HUES6 (cell line): ENCODE results near the gene TET3.

ENCODE experiments used
- H3K27ac ChIP-seq: 2 replicates; pipeline ENCODE4 v1.7.0; 2013; ENCODE audit warnings: low read depth, mild to moderate bottlenecking, low read length, inconsistent platforms
- H3K27me3 ChIP-seq: 2 replicates; pipeline ENCODE4 v1.6.1; 2013; ENCODE audit warnings: low read length; ENCODE audit not compliant: control insufficient read depth, insufficient read depth
- H3K36me3 ChIP-seq: 2 replicates; pipeline ENCODE4 v1.6.1; 2013; ENCODE audit warnings: low read length; ENCODE audit not compliant: control insufficient read depth, insufficient read depth
- H3K4me1 ChIP-seq: 2 replicates; pipeline ENCODE4 v1.6.1; 2013; ENCODE audit warnings: low read length; ENCODE audit not compliant: control insufficient read depth, insufficient read depth
- H3K4me3 ChIP-seq: 2 replicates; pipeline ENCODE4 v1.5.1; 2013; ENCODE audit warnings: low read depth, low read length
- H3K9ac ChIP-seq: one replicate; pipeline ENCODE4 v1.6.1; 2013; ENCODE audit warnings: mild to moderate bottlenecking, low read length
- H3K9me3 ChIP-seq: 2 replicates; pipeline ENCODE4 v1.6.1; 2013; ENCODE audit warnings: low read depth, low read length; ENCODE audit not compliant: control insufficient read depth, insufficient read depth

Gene TET3

DNA sequence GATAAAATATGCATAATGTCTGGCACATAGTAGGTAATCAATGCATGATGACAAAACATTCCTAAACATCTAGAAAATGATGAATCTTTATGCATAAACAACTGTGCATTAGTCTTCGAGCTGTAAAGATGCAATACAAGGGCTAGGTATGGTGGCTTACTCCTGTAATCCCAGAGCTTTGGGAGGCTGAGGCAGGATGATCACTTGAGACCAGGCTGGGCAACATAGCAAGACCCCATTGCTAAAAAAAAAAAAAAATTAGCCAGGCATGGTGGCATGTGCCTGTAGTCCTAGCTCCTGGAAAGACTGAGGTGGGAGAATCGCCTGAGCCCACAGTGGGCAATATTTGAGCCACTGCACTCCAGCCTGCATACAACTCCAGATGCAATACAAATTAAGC, 5.3 kb downstream of the TET3 start:
- Histone ChIP-seq H3K4me1 (peaks cover 31% of the 10 kb centered on the region), H3K27ac (no peak overlapping the region), H3K27me3 (peaks cover 19% of the 10 kb centered on the region; the same call in 1 of the 2 replicates), H3K4me3 (no peak overlapping the region), H3K9ac (no peak overlapping the region), H3K36me3 (peaks cover 3% of the 10 kb centered on the region; the same call in 1 of the 2 replicates), H3K9me3 (no peaks in the 10 kb centered on the region)

DNA sequence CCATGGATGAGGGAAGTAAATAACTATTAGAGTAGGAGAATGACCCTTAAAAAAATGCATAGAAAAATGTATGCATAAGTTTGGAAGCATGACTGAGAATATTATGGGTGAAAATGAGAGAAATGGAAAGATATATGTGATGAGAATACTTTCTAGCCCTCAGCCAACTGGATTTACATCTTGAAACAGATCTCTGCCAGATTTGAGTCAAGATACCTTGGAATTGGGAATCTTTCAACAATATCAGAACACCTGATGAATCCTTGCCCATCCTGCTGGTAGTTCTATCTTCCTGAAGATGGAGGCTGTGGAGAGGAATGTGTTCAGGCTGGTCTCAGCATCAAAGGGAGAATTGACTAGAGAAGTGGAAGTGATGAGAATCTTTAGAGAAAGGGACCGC, 5.8 kb downstream of the TET3 start:
- Histone ChIP-seq H3K4me1 (peaks cover 37% of the 10 kb centered on the region), H3K9ac (no peak overlapping the region), H3K4me3 (no peak overlapping the region), H3K27me3 (peaks cover 19% of the 10 kb centered on the region; the same call in 1 of the 2 replicates), H3K36me3 (peaks cover 3% of the 10 kb centered on the region; the same call in 1 of the 2 replicates), H3K9me3 (no peaks in the 10 kb centered on the region), H3K27ac (no peak overlapping the region)

- Histone ChIP-seq H3K27me3 (peaks cover 5% of the 10 kb centered on the region; the same call in 1 of the 2 replicates), H3K9me3 (no peaks in the 10 kb centered on the region), H3K9ac (no peak overlapping the region), H3K4me3 (no peak overlapping the region), H3K4me1 (peaks cover 27% of the 10 kb centered on the region), H3K36me3 (peaks cover 3% of the 10 kb centered on the region; the same call in 1 of the 2 replicates), H3K27ac (no peak overlapping the region)
Observed at GRCh38 chr2:73992036-73992435, 7.3 kb downstream of the TET3 start.

- peaks cover 15% of the 10 kb centered on the region for H3K4me1 ChIP-seq
- no peaks in the 10 kb centered on the region for H3K27me3 ChIP-seq
Observed at GRCh38 chr2:73993376-73993775, 8.7 kb downstream of the TET3 start.

GRCh38 chr2:73993778-73994177, 9.1 kb downstream of the TET3 start:
- no peak overlapping the region for H3K9ac ChIP-seq
- no peak overlapping the region for H3K4me3 ChIP-seq
- no peaks in the 10 kb centered on the region for H3K27me3 ChIP-seq
- no peaks in the 10 kb centered on the region for H3K9me3 ChIP-seq
- peaks cover 3% of the 10 kb centered on the region; the same call in 1 of the 2 replicates for H3K36me3 ChIP-seq
- H3K4me1 ChIP-seq, result peaks cover 12% of the 10 kb centered on the region
- H3K27ac ChIP-seq, result no peak overlapping the region

More at GRCh38 chr2:73993376-73993775, 8.7 kb downstream of the TET3 start:
- peaks cover 3% of the 10 kb centered on the region; the same call in 1 of the 2 replicates for H3K36me3 ChIP-seq
- no peak overlapping the region for H3K4me3 ChIP-seq
- no peak overlapping the region for H3K27ac ChIP-seq
- no peaks in the 10 kb centered on the region for H3K9me3 ChIP-seq
- H3K9ac ChIP-seq, result no peak overlapping the region

- Histone ChIP-seq H3K27me3 (no peaks in the 10 kb centered on the region), H3K4me1 (peaks cover 9% of the 10 kb centered on the region), H3K27ac (no peak overlapping the region)
Observed at GRCh38 chr2:73994178-73994831, 9.6 kb downstream of the TET3 start.

DNA sequence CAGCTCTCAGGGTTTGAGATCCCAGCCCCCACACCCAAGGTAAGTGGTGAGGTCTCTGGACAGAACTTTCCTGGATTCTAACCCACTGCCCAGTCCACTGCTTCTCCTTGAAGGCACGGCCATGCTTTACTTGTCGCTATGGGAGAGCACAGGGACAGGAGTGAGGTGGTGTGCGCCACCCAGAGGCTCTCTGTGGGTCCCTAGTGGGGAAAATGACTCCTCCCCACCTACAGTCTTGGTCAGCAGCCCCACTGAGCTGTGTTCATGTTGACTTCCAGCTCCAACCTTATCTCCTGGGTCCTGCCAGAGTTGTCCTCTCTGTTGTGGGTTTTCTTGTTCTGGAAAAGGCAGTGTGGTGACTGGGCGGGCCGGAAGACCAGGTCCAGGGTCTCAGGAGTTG, 11.1 kb downstream of the TET3 start:
- Histone ChIP-seq H3K27me3 (peaks cover 7% of the 10 kb centered on the region), H3K4me1 (peaks cover 24% of the 10 kb centered on the region), H3K4me3 (no peak overlapping the region), H3K36me3 (0 out of 2 replicates have a peak, but pooled peaks cover 3% of the 10 kb centered on the region), H3K9me3 (no peaks in the 10 kb centered on the region), H3K27ac (no peak overlapping the region), H3K9ac (no peak overlapping the region)

More at GRCh38 chr2:73994178-73994831, 9.6 kb downstream of the TET3 start:
- H3K9ac ChIP-seq, result no peak overlapping the region
- no peaks in the 10 kb centered on the region for H3K9me3 ChIP-seq
- H3K4me3 ChIP-seq, result no peak overlapping the region
- peaks cover 3% of the 10 kb centered on the region; the same call in 1 of the 2 replicates for H3K36me3 ChIP-seq

DNA sequence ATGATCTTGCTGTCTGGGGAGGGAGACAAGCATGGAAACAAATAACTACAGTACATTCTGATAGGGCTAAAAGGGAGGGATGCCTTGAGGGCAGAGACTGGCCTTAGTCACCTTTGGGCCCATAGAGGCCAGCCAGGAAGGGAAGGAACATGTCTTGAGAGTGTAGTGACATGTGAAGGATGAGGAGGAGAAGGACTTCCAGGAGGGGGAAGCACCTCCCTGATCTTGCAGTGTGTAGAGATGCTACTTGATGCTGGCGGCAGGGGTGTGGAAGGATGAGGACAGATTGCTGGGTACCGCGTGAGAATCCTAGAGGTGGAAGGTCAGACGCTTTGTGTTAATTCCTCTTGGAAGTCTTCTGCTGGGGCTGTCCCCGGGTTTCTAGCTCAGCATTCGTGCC, 13.1 kb downstream of the TET3 start:
- H3K4me1 ChIP-seq, result peaks cover 33% of the 10 kb centered on the region

DNA sequence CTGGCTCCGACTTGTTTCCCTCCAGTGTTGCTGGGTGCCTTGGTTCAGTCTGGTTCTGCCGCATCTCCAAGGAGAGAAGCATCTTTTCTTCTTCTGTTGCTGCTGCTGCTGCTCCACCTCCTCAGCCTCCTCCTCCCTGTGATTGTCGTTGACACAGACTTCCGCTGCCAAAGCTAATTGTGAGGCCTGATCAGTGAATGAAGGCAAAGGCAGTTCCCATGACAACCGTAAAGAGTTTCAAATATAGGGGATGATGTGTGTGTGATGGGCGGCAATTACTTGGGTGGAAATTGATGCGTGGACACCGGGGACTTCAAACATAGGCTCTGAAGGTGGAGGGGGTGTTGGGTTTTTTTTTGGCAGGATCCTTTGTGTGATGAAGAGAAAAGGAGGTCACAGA, 13.7 kb downstream of the TET3 start:
- Histone ChIP-seq H3K27ac (no peak overlapping the region), H3K27me3 (peaks cover 18% of the 10 kb centered on the region), H3K4me1 (peaks cover 33% of the 10 kb centered on the region), H3K9me3 (no peaks in the 10 kb centered on the region), H3K4me3 (no peak overlapping the region), H3K9ac (no peak overlapping the region), H3K36me3 (no peaks in the 10 kb centered on the region)

More for the DNA sequence above, 13.1 kb downstream of the TET3 start:
- no peak overlapping the region for H3K27ac ChIP-seq
- H3K36me3 ChIP-seq, result no peaks in the 10 kb centered on the region
- H3K9ac ChIP-seq, result no peak overlapping the region
- no peaks in the 10 kb centered on the region for H3K9me3 ChIP-seq
- no peak overlapping the region for H3K4me3 ChIP-seq
- H3K27me3 ChIP-seq, result peaks cover 18% of the 10 kb centered on the region

DNA sequence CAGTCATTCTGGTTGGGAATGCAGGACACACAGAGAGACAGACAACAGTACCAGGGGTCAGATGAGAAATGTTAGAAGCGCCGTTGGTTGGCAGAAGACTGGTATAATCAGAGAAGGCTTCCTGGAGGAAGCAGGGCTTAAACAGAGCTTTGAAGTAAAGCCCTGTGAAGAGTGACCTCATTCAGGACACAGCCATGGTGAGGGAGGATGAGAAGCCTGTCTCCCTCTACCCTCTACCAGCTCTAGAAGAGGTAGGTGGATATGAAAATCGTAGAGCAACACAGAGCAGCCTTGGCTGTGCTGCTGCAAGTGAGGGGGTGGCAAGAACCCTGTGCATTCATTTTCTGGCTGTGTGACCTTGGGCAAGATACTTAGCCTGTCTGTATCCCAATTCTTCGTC, 14.2 kb downstream of the TET3 start:
- Histone ChIP-seq H3K4me1 (peaks cover 37% of the 10 kb centered on the region), H3K9ac (no peak overlapping the region)

DNA sequence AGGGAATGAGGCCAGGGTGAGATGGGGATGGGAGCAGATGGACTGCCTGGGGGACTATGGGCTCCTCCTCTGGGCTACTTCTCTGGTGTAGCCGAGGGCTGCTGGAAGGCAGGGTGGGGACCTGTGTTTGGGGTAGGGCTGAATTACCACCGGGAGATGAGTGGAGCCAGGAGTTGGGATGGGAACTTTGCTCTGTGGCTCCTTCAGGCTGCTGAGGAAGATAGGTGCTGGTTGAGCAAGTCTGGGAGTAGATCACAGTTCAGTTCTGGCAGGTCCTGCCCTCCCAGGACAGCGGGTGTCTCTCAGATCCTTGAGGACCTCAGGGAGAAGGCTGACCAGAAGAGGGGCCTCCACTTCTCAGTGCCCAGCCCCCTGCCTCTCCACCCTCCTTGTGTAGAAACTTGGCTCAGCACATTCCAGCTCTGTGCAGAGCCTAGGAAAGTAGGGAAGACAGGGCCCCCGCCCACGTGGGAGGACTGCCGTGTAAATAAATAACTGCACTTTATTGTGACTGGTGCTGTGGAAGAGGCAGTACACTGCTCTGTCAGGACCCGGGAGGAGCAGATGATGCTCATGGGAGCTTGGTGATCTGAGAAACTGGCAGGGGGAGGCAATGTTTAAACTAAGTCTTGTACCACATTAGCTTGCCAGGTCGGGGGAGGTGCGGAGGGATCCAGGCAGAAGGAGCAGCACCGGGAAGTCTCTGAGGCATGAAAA, 15.3 kb downstream of the TET3 start:
- H3K4me1 ChIP-seq, result peaks cover 48% of the 10 kb centered on the region
- H3K36me3 ChIP-seq, result no peaks in the 10 kb centered on the region
- no peak overlapping the region for H3K4me3 ChIP-seq
- H3K27me3 ChIP-seq, result peaks cover 18% of the 10 kb centered on the region
- H3K9ac ChIP-seq, result peak overlapping the region; percentile 12
- H3K9me3 ChIP-seq, result no peaks in the 10 kb centered on the region
- H3K27ac ChIP-seq, result no peak overlapping the region

More for the DNA sequence above, 14.2 kb downstream of the TET3 start:
- peaks cover 18% of the 10 kb centered on the region for H3K27me3 ChIP-seq
- no peak overlapping the region for H3K4me3 ChIP-seq
- no peaks in the 10 kb centered on the region for H3K36me3 ChIP-seq
- no peak overlapping the region for H3K27ac ChIP-seq
- H3K9me3 ChIP-seq, result no peaks in the 10 kb centered on the region
